GM23248 (cell line): ENCODE results near the gene SFTPB.

Experiments used
- EZH2 ChIP-seq: fragments of 200-600 bp; sonication (generic); IDR thresholded peaks from 2 replicates; pipeline ENCODE4 v1.6.1; 2018; ENCODE audit warnings: antibody characterized with exemption, mild to moderate bottlenecking; ENCODE audit not compliant: insufficient read depth, poor library complexity, severe bottlenecking
- EZH2phosphoT487 ChIP-seq: fragments of 200-600 bp; sonication (generic); IDR thresholded peaks from 2 replicates; pipeline ENCODE4 v1.6.1; 2018; ENCODE audit warnings: antibody characterized with exemption, moderate library complexity, mild to moderate bottlenecking, low read depth; ENCODE audit not compliant: insufficient read depth

GRCh38 chr2:85716346-85716914, 48.4 kb upstream of the SFTPB start:
- TF ChIP-seq EZH2 (no peak), EZH2phosphoT487 (no peak)
